KMS-11 (cell line): ENCODE measurements around the gene FNDC3B.

Source experiments
- H2AFZ ChIP-seq: fragments of 200-600 bp; sonication (generic); 2 replicates; pipeline ENCODE4 v1.6.1; 2016; ENCODE audit warnings: antibody characterized with exemption, mixed run types, low read depth
- H3K27ac ChIP-seq: fragments of 200-600 bp; sonication (generic); 2 replicates; pipeline ENCODE4 v1.6.1; 2016; ENCODE audit warnings: mild to moderate bottlenecking, mixed run types
- H3K27me3 ChIP-seq: fragments of 200-600 bp; sonication (generic); 2 replicates; pipeline ENCODE4 v1.6.1; 2017; ENCODE audit warnings: mild to moderate bottlenecking, low read depth, mixed run types, moderate library complexity; ENCODE audit not compliant: insufficient read depth
- H3K36me3 ChIP-seq: fragments of 200-600 bp; sonication (generic); 2 replicates; pipeline ENCODE4 v1.6.1; 2017; ENCODE audit warnings: mild to moderate bottlenecking, mixed run types; ENCODE audit not compliant: insufficient read depth
- H3K4me1 ChIP-seq: fragments of 200-600 bp; sonication (generic); 2 replicates; pipeline ENCODE4 v1.6.1; 2016; ENCODE audit warnings: mild to moderate bottlenecking, low read depth, mixed run types; ENCODE audit not compliant: poor library complexity, severe bottlenecking
- H3K4me2 ChIP-seq: fragments of 200-600 bp; sonication (generic); 2 replicates; pipeline ENCODE4 v1.7.0; 2016; ENCODE audit warnings: mild to moderate bottlenecking, mixed run types
- H3K4me3 ChIP-seq: fragments of 200-600 bp; sonication (generic); IDR thresholded peaks from 2 replicates; pipeline ENCODE4 v1.6.1; 2017; ENCODE audit warnings: low read depth, low read length, mixed read lengths; ENCODE audit not compliant: insufficient read depth
- H3K79me2 ChIP-seq: fragments of 200-600 bp; sonication (generic); 2 replicates; pipeline ENCODE4 v1.6.1; 2016; ENCODE audit warnings: low read depth, mixed run types; ENCODE audit not compliant: insufficient read depth
- H3K9ac ChIP-seq: fragments of 200-600 bp; sonication (generic); 2 replicates; pipeline ENCODE4 v1.6.1; 2016; ENCODE audit warnings: mild to moderate bottlenecking, mixed run types
- H4K20me1 ChIP-seq: fragments of 200-600 bp; sonication (generic); 2 replicates; pipeline ENCODE4 v1.6.1; 2016; ENCODE audit warnings: mild to moderate bottlenecking, mixed run types; ENCODE audit not compliant: insufficient read depth
- CTCF ChIP-seq: fragments of 200-600 bp; sonication (generic); conservative IDR thresholded peaks from 2 replicates; pipeline ENCODE4 v1.6.1; 2017; ENCODE audit warnings: low read depth, mild to moderate bottlenecking, antibody characterized with exemption, low read length, moderate library complexity, mixed read lengths

FNDC3B gene

GRCh38 chr3:172300862-172301261 lies 261.5 kb downstream of the FNDC3B start:
- Histone ChIP-seq H3K4me2 (no peak overlapping the region), H3K9ac (no peak overlapping the region), H3K36me3 (no peaks in the 10 kb centered on the region; the same call in 1 of the 2 replicates), H4K20me1 (no peaks in the 10 kb centered on the region), H3K4me3 (no peak overlapping the region), H3K27ac (no peak overlapping the region), H2AFZ (no peak overlapping the region), H3K27me3 (no peaks in the 10 kb centered on the region), H3K79me2 (no peaks in the 10 kb centered on the region), H3K4me1 (no peaks in the 10 kb centered on the region)
- no peak for TF ChIP-seq CTCF

DNA sequence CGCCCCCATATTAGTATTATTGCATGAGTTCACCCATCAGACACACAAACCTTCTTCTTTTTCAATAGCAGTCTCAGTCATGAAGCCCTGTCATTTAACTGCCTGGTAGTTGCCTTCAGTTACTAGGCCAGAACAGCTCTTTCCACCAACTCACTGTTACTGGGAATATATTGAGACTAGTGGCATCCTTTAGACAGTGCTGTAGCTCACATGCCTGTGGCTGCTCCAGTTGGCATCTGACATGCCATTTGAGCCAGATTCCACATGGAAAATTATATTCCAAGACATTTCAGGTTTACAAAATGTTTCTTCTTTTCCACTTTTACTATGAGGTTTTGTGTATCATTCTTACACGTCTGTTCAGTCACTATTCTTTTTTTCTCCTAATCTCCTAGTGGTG lies 262.8 kb downstream of the FNDC3B start:
- H4K20me1 ChIP-seq, result no peaks in the 10 kb centered on the region
- H3K9ac ChIP-seq, result no peak overlapping the region
- no peak overlapping the region for H3K27ac ChIP-seq
- H3K36me3 ChIP-seq, result no peaks in the 10 kb centered on the region; the same call in 1 of the 2 replicates
- no peaks in the 10 kb centered on the region for H3K4me1 ChIP-seq
- no peaks in the 10 kb centered on the region for H3K27me3 ChIP-seq
- H3K4me3 ChIP-seq, result no peak overlapping the region
- H3K4me2 ChIP-seq, result no peak overlapping the region
- H3K79me2 ChIP-seq, result no peaks in the 10 kb centered on the region
- no peak for TF ChIP-seq CTCF
- H2AFZ ChIP-seq, result no peak overlapping the region

DNA sequence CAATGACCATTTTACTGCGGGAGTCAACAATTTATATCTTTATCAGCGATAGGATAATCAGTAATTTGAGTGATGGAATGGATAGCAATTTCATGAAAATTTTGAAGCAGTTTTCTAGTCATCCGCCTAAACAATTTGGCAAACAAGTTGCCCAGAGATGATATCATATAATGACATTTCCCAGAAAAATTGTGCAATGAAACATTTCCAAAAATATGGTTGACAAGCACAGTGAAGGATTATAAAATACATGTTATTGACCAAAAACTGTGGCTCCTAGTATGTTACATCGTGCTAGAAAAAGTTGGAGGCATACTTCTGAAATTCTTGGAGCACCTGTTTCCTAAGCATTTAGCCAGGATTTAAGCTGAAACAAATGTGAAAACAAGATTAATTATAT lies 263.8 kb downstream of the FNDC3B start:
- Histone ChIP-seq H4K20me1 (no peaks in the 10 kb centered on the region), H3K79me2 (no peaks in the 10 kb centered on the region), H2AFZ (no peak overlapping the region), H3K9ac (no peak overlapping the region), H3K4me1 (no peaks in the 10 kb centered on the region), H3K4me2 (no peak overlapping the region), H3K36me3 (no peaks in the 10 kb centered on the region; the same call in 1 of the 2 replicates), H3K4me3 (no peak overlapping the region), H3K27me3 (no peaks in the 10 kb centered on the region), H3K27ac (no peak overlapping the region)
- no peak for TF ChIP-seq CTCF

DNA sequence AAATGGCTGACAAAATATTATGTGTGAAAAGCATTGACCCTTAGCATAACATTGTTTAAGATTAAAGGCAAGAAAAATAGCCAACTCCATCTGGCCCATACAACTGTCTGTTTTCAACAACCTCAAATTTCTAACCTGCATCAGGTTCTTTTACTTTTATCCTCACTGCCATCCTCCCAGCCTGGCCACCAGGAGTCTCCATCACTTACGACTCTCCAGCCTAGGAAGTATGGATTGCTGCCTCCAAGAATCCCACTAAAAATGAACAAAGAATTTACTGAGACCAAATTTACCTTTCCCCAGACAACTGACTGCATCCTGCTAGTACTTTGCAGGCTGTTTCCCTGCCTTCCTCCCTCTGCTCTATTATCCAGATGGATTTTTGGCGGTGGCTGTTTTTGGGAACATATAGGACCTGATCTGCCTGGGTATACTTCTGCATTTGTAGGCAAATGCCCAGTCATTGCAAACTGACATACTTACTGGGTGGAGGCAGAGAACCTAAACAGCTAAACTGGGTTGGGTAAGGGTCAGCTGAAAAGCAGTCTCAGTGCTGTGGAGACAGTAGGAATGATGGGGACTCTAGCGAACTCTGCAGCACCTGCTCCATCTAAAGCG lies 264.7 kb downstream of the FNDC3B start:
- H4K20me1 ChIP-seq, result no peaks in the 10 kb centered on the region
- H3K79me2 ChIP-seq, result no peaks in the 10 kb centered on the region
- no peaks in the 10 kb centered on the region for H3K27me3 ChIP-seq
- no peaks in the 10 kb centered on the region; the same call in 1 of the 2 replicates for H3K36me3 ChIP-seq
- no peak overlapping the region for H3K4me2 ChIP-seq
- H3K4me3 ChIP-seq, result no peak overlapping the region
- H3K27ac ChIP-seq, result no peak overlapping the region
- TF ChIP-seq CTCF, result no peak
- H2AFZ ChIP-seq, result no peak overlapping the region
- H3K9ac ChIP-seq, result no peak overlapping the region
- H3K4me1 ChIP-seq, result no peaks in the 10 kb centered on the region
